H9 (cell line): ENCODE measurements around the gene PDHX. TPM values are rescaled to one million over a fixed set of nuclear protein-coding genes. Genes with fewer than 3 reads are reported as not detected.
A peak's percentile ranks its signal among the peaks of the same experiment; 100 is the strongest.

Experiments
- DNase-seq: peaks from one replicate; pipeline ENCODE4 v3.0.0-alpha.2; 2017
- H2AFZ ChIP-seq: one replicate; pipeline ENCODE4 v1.6.1; 2013; ENCODE audit warnings: mild to moderate bottlenecking, low read length, control low read depth, moderate library complexity
- H2AK5ac ChIP-seq: 2 replicates; pipeline ENCODE4 v1.6.1; 2013; ENCODE audit warnings: low read length, control low read depth, mixed read lengths; ENCODE audit not compliant: insufficient read length
- H2BK120ac ChIP-seq: one replicate; pipeline ENCODE4 v1.6.1; 2013; ENCODE audit warnings: low read depth, mild to moderate bottlenecking, low read length, control low read depth, inconsistent platforms; ENCODE audit not compliant: poor library complexity, severe bottlenecking
- H2BK12ac ChIP-seq: 2 replicates; pipeline ENCODE4 v1.6.1; 2013; ENCODE audit warnings: low read length, control low read depth, mixed read lengths, low read depth; ENCODE audit not compliant: insufficient read length
- H2BK15ac ChIP-seq: 2 replicates; pipeline ENCODE4 v1.6.1; 2013; ENCODE audit warnings: low read depth, low read length, control low read depth
- H2BK20ac ChIP-seq: one replicate; pipeline ENCODE4 v1.6.1; 2013; ENCODE audit warnings: low read depth, mild to moderate bottlenecking, low read length, control low read depth, inconsistent platforms; ENCODE audit not compliant: poor library complexity, severe bottlenecking
- H2BK5ac ChIP-seq: 2 replicates; pipeline ENCODE4 v1.6.1; 2013; ENCODE audit warnings: low read length, control low read depth, mixed read lengths; ENCODE audit not compliant: insufficient read length
- H3K14ac ChIP-seq: 2 replicates; pipeline ENCODE4 v1.6.1; 2013; ENCODE audit warnings: low read length, control low read depth; ENCODE audit not compliant: insufficient read depth
- H3K18ac ChIP-seq: 2 replicates; pipeline ENCODE4 v1.6.1; 2013; ENCODE audit warnings: low read depth, mild to moderate bottlenecking, mixed read lengths, low read length, control low read depth; ENCODE audit not compliant: insufficient read length
- H3K23ac ChIP-seq: 2 replicates; pipeline ENCODE4 v1.6.1; 2013; ENCODE audit warnings: low read length, control low read depth, mixed read lengths, low read depth; ENCODE audit not compliant: insufficient read length
- H3K23me2 ChIP-seq: 2 replicates; pipeline ENCODE4 v1.6.1; 2013; ENCODE audit warnings: low read depth, mild to moderate bottlenecking, mixed read lengths, low read length, control low read depth; ENCODE audit not compliant: insufficient read length, poor library complexity, severe bottlenecking
- H3K27ac ChIP-seq: 2 replicates; pipeline ENCODE4 v1.5.1; 2013; ENCODE audit warnings: low read length, control low read depth, mixed read lengths, low read depth; ENCODE audit not compliant: insufficient read length
- H3K27me3 ChIP-seq: 2 replicates; pipeline ENCODE4 v1.6.1; 2013; ENCODE audit warnings: low read length, control low read depth, inconsistent platforms; ENCODE audit not compliant: insufficient read depth
- H3K4ac ChIP-seq: 2 replicates; pipeline ENCODE4 v1.6.1; 2013; ENCODE audit warnings: low read depth, mild to moderate bottlenecking, control low read depth, inconsistent platforms, low read length, moderate library complexity
- H3K4me1 ChIP-seq: 2 replicates; pipeline ENCODE4 v1.6.1; 2013; ENCODE audit warnings: low read length, control low read depth, inconsistent platforms; ENCODE audit not compliant: insufficient read depth
- H3K4me2 ChIP-seq: 2 replicates; pipeline ENCODE4 v1.6.1; 2013; ENCODE audit warnings: low read length, control low read depth, mixed read lengths; ENCODE audit not compliant: insufficient read length, insufficient read depth
- H3K56ac ChIP-seq: 2 replicates; pipeline ENCODE4 v1.6.1; 2013; ENCODE audit warnings: low read depth, mild to moderate bottlenecking, mixed read lengths, low read length, control low read depth; ENCODE audit not compliant: insufficient read length
- H3K79me1 ChIP-seq: 2 replicates; pipeline ENCODE4 v1.6.1; 2013; ENCODE audit warnings: low read depth, mild to moderate bottlenecking, moderate library complexity, low read length, control low read depth, inconsistent platforms; ENCODE audit not compliant: insufficient read depth, poor library complexity, severe bottlenecking
- H3K79me2 ChIP-seq: 2 replicates; pipeline ENCODE4 v1.6.1; 2013; ENCODE audit warnings: low read length, control low read depth, inconsistent platforms; ENCODE audit not compliant: insufficient read depth
- H3K9ac ChIP-seq: 2 replicates; pipeline ENCODE4 v1.6.1; 2013; ENCODE audit warnings: low read length, control low read depth, mixed read lengths; ENCODE audit not compliant: insufficient read length; ENCODE audit errors: extremely low read depth
- H3K9me3 ChIP-seq: one replicate; pipeline ENCODE4 v1.6.1; 2013; ENCODE audit warnings: low read depth, low read length, inconsistent platforms; ENCODE audit not compliant: control insufficient read depth
- H3T11ph ChIP-seq: one replicate; pipeline ENCODE4 v1.6.1; 2013; ENCODE audit warnings: mild to moderate bottlenecking, low read length, control low read depth, inconsistent platforms
- H4K20me1 ChIP-seq: one replicate; pipeline ENCODE4 v1.6.1; 2013; ENCODE audit not compliant: control insufficient read depth, insufficient read length, insufficient read depth
- H4K5ac ChIP-seq: 2 replicates; pipeline ENCODE4 v1.6.1; 2013; ENCODE audit warnings: low read depth, mild to moderate bottlenecking, mixed read lengths, low read length, control low read depth; ENCODE audit not compliant: insufficient read length
- H4K8ac ChIP-seq: replicated peaks from 2 replicates; pipeline ENCODE4 v1.6.1; 2013; ENCODE audit warnings: low read length, control low read depth, mixed read lengths, low read depth; ENCODE audit not compliant: insufficient read length
- H4K91ac ChIP-seq: 2 replicates; pipeline ENCODE4 v1.6.1; 2013; ENCODE audit warnings: low read depth, mild to moderate bottlenecking, moderate library complexity, mixed read lengths, low read length, control low read depth; ENCODE audit not compliant: insufficient read length
- H3K27ac Mint-ChIP-seq, 3 experiments: 2 replicates in 2 of 3; 3 replicates in 1 of 3; pipeline ENCODE4 v1.8.0; 2020 to 2021; ENCODE audit warnings: mixed read lengths in 3 of 3, mild to moderate bottlenecking in 1 of 3, moderate library complexity in 1 of 3
- H3K27me3 Mint-ChIP-seq: 2 replicates; pipeline ENCODE4 v1.8.0; 2021; ENCODE audit warnings: low read depth, mild to moderate bottlenecking, moderate library complexity, mixed read lengths
- H3K36me3 Mint-ChIP-seq, 3 experiments: 2 replicates in 2 of 3; 3 replicates in 1 of 3; pipeline ENCODE4 v1.8.0; 2020 to 2021; ENCODE audit warnings: low read depth in 3 of 3, mixed read lengths in 3 of 3; ENCODE audit not compliant: insufficient read depth in 1 of 3
- H3K4me1 Mint-ChIP-seq, 2 experiments: 2 replicates each; pipeline ENCODE4 v1.8.0; 2020; ENCODE audit warnings: mixed read lengths in 2 of 2
- H3K4me3 Mint-ChIP-seq, 2 experiments: 2 replicates in 1 of 2; 3 replicates in 1 of 2; pipeline ENCODE4 v1.8.0; 2020 to 2021; ENCODE audit warnings: mild to moderate bottlenecking in 2 of 2, mixed read lengths in 2 of 2, moderate library complexity in 1 of 2
- H3K9me3 Mint-ChIP-seq, 2 experiments: 2 replicates in 1 of 2; 3 replicates in 1 of 2; pipeline ENCODE4 v1.8.0; 2020; ENCODE audit warnings: mild to moderate bottlenecking in 2 of 2, mixed read lengths in 2 of 2, moderate library complexity in 1 of 2
- CTCF ChIP-seq: fragments of 200-600 bp; sonication (generic); conservative IDR thresholded peaks from 3 replicates; pipeline ENCODE4 v1.8.0; 2021; ENCODE audit warnings: antibody characterized with exemption, mild to moderate bottlenecking
- WGBS: extraction: QIAGEN DNeasy Blood & Tissue Kit; methylation state at CpG from one replicate; pipeline ENCODE4 v1.1.7; 2013; ENCODE audit warnings: missing lambda C conversion rate, low lambda C conversion rate, mixed read lengths; ENCODE audit not compliant: insufficient read length; ENCODE audit errors: extremely low coverage; 5-methylcytosine and 5-hydroxymethylcytosine counted together
- total RNA-seq: library from RNA; stranded (reverse); gene quantifications from 2 replicates; pipeline ENCODE4 v1.2.1, GENCODE V29; 2021

PDHX gene
- total RNA-seq, 1 experiment from 2014 or later = 40.1 TPM

GRCh38 chr11:34890812-34891211, 25.6 kb upstream of the PDHX start:
- Histone ChIP-seq H4K20me1 (no peaks in the 10 kb centered on the region), H3K23me2 (no peaks in the 10 kb centered on the region)

More at GRCh38 chr11:34890812-34891211, 25.6 kb upstream of the PDHX start:
- no peak overlapping the region for H3K9ac ChIP-seq
- no peak overlapping the region for H2AK5ac ChIP-seq
- no peak overlapping the region for H2BK20ac ChIP-seq
- no peaks in the 10 kb centered on the region for H3K9me3 Mint-ChIP-seq
- H2AFZ ChIP-seq = no peak overlapping the region
- H3K27ac Mint-ChIP-seq = no peak overlapping the region
- no CpG with 5 or more reads among the region's 1 CpG for WGBS
- no peak overlapping the region for H3K14ac ChIP-seq
- H4K91ac ChIP-seq = no peak overlapping the region
- no peaks in the 10 kb centered on the region for H3K79me1 ChIP-seq
- no peak overlapping the region for H3K4me3 Mint-ChIP-seq
- H3K36me3 Mint-ChIP-seq = peaks cover 0 to 8% (median 0%) of the 10 kb centered on the region in 3 experiments; a peak in 2 of 7 replicates
- peak; percentile 60 for TF ChIP-seq CTCF
- H2BK120ac ChIP-seq = no peak overlapping the region
- H3K27me3 Mint-ChIP-seq = no peaks in the 10 kb centered on the region
- H3K4me2 ChIP-seq = no peak overlapping the region
- H3K4ac ChIP-seq = no peak overlapping the region
- no peak overlapping the region for H3T11ph ChIP-seq
- H3K4me1 ChIP-seq = no peaks in the 10 kb centered on the region
- H3K56ac ChIP-seq = no peak overlapping the region
- no peaks in the 10 kb centered on the region for H3K9me3 ChIP-seq
- H2BK5ac ChIP-seq = no peak overlapping the region
- H3K23ac ChIP-seq = no peak overlapping the region
- no peak overlapping the region for H4K5ac ChIP-seq
- H3K4me1 Mint-ChIP-seq = no peaks in the 10 kb centered on the region
- no peak overlapping the region for H2BK12ac ChIP-seq
- H3K79me2 ChIP-seq = no peaks in the 10 kb centered on the region
- no peak overlapping the region for H2BK15ac ChIP-seq
- no peaks in the 10 kb centered on the region; the same call in 1 of the 2 replicates for H3K27me3 ChIP-seq
- no peak for DNase-seq
- H4K8ac ChIP-seq = no peak overlapping the region
- no peak overlapping the region for H3K27ac ChIP-seq
- no peak overlapping the region for H3K18ac ChIP-seq
